A549 (cell line): ENCODE results near the gene PTPRG. TPM values are rescaled to one million over a fixed set of nuclear protein-coding genes. Genes with fewer than 3 reads are reported as not detected.

Source experiments
- ATAC-seq, 2 experiments: fragments of 200-7000 bp in 1 of 2; fragments of >200 bp in 1 of 2; cut with Nextera tagmentation in 1 of 2; cut with Tn5 transposase in 1 of 2; 3 replicates each; pipeline versions ENCODE4 v1.8.0 to v1.9.1; 2018 to 2020; ENCODE audit warnings: mild to moderate bottlenecking in 1 of 2, moderate library complexity in 1 of 2
- CTCF ChIA-PET: fragments of 300-600 bp; sonication (Branson Sonifier 250); formaldehyde crosslinking; extraction: SDS; loops from one replicate; lab custom pipeline; 2021; ENCODE audit warnings: antibody characterized with exemption, inconsistent platforms; lab: Yijun Ruan, JAX
- POLR2A ChIA-PET: fragments of 350-600 bp; formaldehyde crosslinking; extraction: SDS; loops from one replicate; lab custom pipeline; 2021; ENCODE audit warnings: antibody characterized with exemption, inconsistent platforms; lab: Yijun Ruan, JAX
- DNase-seq, 2 experiments: peaks; one replicate each; pipeline versions ENCODE4 v3.0.0 to v3.0.0-alpha.2; 2011 to 2016; ENCODE audit warnings: low read depth in 1 of 2, low spot score in 1 of 2
- FAIRE-seq: peaks from 2 replicates; lab custom pipeline; 2011; peaks lifted over from hg19 to GRCh38; lab: Jason Lieb, UNC
- H3K27ac ChIP-seq, 2 experiments: fragments of >200 bp; sonication (Bioruptor Twin); formaldehyde crosslinking; 3 replicates each; pipeline ENCODE4 v1.5.1; 2016 to 2017
- H3K4me1 ChIP-seq: fragments of >200 bp; sonication (Bioruptor Twin); formaldehyde crosslinking; 3 replicates; pipeline ENCODE4 v1.6.1; 2016
- H3K4me2 ChIP-seq: fragments of >200 bp; sonication (Bioruptor Twin); formaldehyde crosslinking; 3 replicates; pipeline ENCODE4 v1.6.1; 2016
- H3K4me3 ChIP-seq: fragments of >200 bp; sonication (Bioruptor Twin); formaldehyde crosslinking; 3 replicates; pipeline ENCODE4 v1.5.1; 2016
- H3K9me3 ChIP-seq: fragments of >200 bp; sonication (Bioruptor Twin); formaldehyde crosslinking; 3 replicates; pipeline ENCODE4 v1.6.1; 2016
- ATOH8 ChIP-seq: fragments of 250-450 bp; sonication (Bioruptor Pico); IDR thresholded peaks from 2 replicates; pipeline ENCODE4 v1.5.0; 2020; ENCODE audit warnings: low read depth, mild to moderate bottlenecking, moderate library complexity
- BHLHE40 ChIP-seq: IDR thresholded peaks from 2 replicates; pipeline ENCODE4 v1.6.1; 2012; ENCODE audit warnings: low read depth, low read length, inconsistent platforms
- CBX2 ChIP-seq: fragments of 200-600 bp; sonication (generic); IDR thresholded peaks from 2 replicates; pipeline ENCODE4 v1.6.1; 2016; ENCODE audit warnings: low read depth, mild to moderate bottlenecking, borderline replicate concordance
- CTCF ChIP-seq: fragments of >200 bp; sonication (Bioruptor Twin); formaldehyde crosslinking; IDR thresholded peaks from 3 replicates; pipeline ENCODE4 v1.5.1; 2016
- EHF ChIP-seq: fragments of 250-450 bp; sonication (Bioruptor Pico); IDR thresholded peaks from 2 replicates; pipeline ENCODE4 v1.5.0; 2020; ENCODE audit warnings: mild to moderate bottlenecking
- ELK1 ChIP-seq: fragments of 150-350 bp; IDR thresholded peaks from 2 replicates; pipeline ENCODE4 v1.6.1; 2014; ENCODE audit warnings: low read depth, mild to moderate bottlenecking, low read length
- FOSL2 ChIP-seq, 2 experiments: fragments of 450-650 bp in 1 of 2; fragments of >200 bp in 1 of 2; sonication (Bioruptor Twin) in 1 of 2; formaldehyde crosslinking; IDR thresholded peaks; 2 replicates each; pipeline versions ENCODE4 v1.5.0 to v1.6.1; 2016 to 2020; ENCODE audit warnings: mild to moderate bottlenecking in 1 of 2, moderate library complexity in 1 of 2
- FOXS1 ChIP-seq: fragments of 250-450 bp; sonication (Bioruptor Pico); IDR thresholded peaks from 2 replicates; pipeline ENCODE4 v1.5.0; 2020; ENCODE audit warnings: mild to moderate bottlenecking, moderate library complexity
- GATA3 ChIP-seq: IDR thresholded peaks from 2 replicates; pipeline ENCODE4 v1.6.1; 2012; ENCODE audit warnings: borderline replicate concordance
- HOXB13 ChIP-seq: fragments of 250-450 bp; sonication (Bioruptor Pico); IDR thresholded peaks from 2 replicates; pipeline ENCODE4 v1.5.0; 2020; ENCODE audit warnings: low read depth, mild to moderate bottlenecking, moderate library complexity
- JUNB ChIP-seq: fragments of >200 bp; sonication (Bioruptor Twin); formaldehyde crosslinking; IDR thresholded peaks from 2 replicates; pipeline ENCODE4 v1.6.1; 2016
- KDM5A ChIP-seq: fragments of 200-600 bp; sonication (generic); IDR thresholded peaks from 2 replicates; pipeline ENCODE4 v1.6.1; 2016; ENCODE audit warnings: antibody characterized with exemption, mild to moderate bottlenecking
- MAX ChIP-seq: IDR thresholded peaks from 2 replicates; pipeline ENCODE4 v1.6.1; 2012
- NR3C1 ChIP-seq: fragments of >200 bp; sonication (Bioruptor Twin); formaldehyde crosslinking; IDR thresholded peaks from 3 replicates; pipeline ENCODE4 v1.6.1; 2017
- RAD21 ChIP-seq, 2 experiments: fragments of >200 bp in 1 of 2; sonication (Bioruptor Twin) in 1 of 2; formaldehyde crosslinking in 1 of 2; IDR thresholded peaks in 1 of 2; conservative IDR thresholded peaks in 1 of 2; 2 replicates in 1 of 2; 3 replicates in 1 of 2; pipeline ENCODE4 v1.6.1; 2012 to 2018; ENCODE audit warnings: inconsistent platforms in 1 of 2
- SREBF2 ChIP-seq: fragments of 450-650 bp; IDR thresholded peaks from 2 replicates; pipeline ENCODE4 v1.6.1; 2014; ENCODE audit warnings: mild to moderate bottlenecking, moderate library complexity
- ZFP36 ChIP-seq: fragments of 450-650 bp; IDR thresholded peaks from 2 replicates; pipeline ENCODE4 v1.6.1; 2014; ENCODE audit warnings: borderline replicate concordance; ENCODE audit not compliant: partially characterized antibody
- WGBS: methylation state at CpG from one replicate; pipeline ENCODE4 v1.1.6; 2017; ENCODE audit errors: missing lambda C conversion rate; 5-methylcytosine and 5-hydroxymethylcytosine counted together
- polyA plus RNA-seq, 4 experiments: library from polyadenylated mRNA; depleted of rRNA in 3 of 4; stranded (reverse); fragments of >200 nt; fragmentation: RNase III in 1 of 4; extraction: RNeasy Plus Mini Kit Qiagen cat#74134 plus additional on column Dnase treatment in 1 of 4; gene quantifications; 2 replicates in 3 of 4; 3 replicates in 1 of 4; pipeline ENCODE4 v1.2.3, GENCODE V29; 2011 to 2017

PTPRG gene
- polyA plus RNA-seq, 2 of the 4 experiments (the other 2 are of a cell fraction): 4.5 to 4.8 TPM

- no peaks in the 10 kb centered on the region for H3K4me1 ChIP-seq
- no peak overlapping the region for H3K4me3 ChIP-seq
- WGBS: 36% methylated on average over 6 of the region's 6 CpGs
- no peak overlapping the region for H3K4me2 ChIP-seq
- no peak for ATAC-seq
- TF ChIP-seq ELK1: no peak
- no peak for TF ChIP-seq FOXS1 (CRISPR knock-in tag)
- TF ChIP-seq ATOH8 (CRISPR knock-in tag): no peak
- TF ChIP-seq JUNB: no peak
- TF ChIP-seq CBX2: no peak
- TF ChIP-seq KDM5A: no peak
- TF ChIP-seq HOXB13 (CRISPR knock-in tag): no peak
- no peak for TF ChIP-seq BHLHE40
- TF ChIP-seq RAD21 (conservative IDR thresholded peaks at IDR 0.05 in 1 of 2, IDR thresholded peaks at IDR 0.05 in 1 of 2): no peak
- TF ChIP-seq GATA3: no peak
- no peak for TF ChIP-seq FOSL2 (IDR thresholded peaks at IDR 0.05)
- no peak for TF ChIP-seq FOSL2 (CRISPR knock-in tag; IDR thresholded peaks at IDR 0.05)
- no peak for TF ChIP-seq MAX
- CTCF ChIA-PET: no interaction called here
- H3K9me3 ChIP-seq: no peaks in the 10 kb centered on the region
- POLR2A ChIA-PET: no interaction called here
- no peak for FAIRE-seq
- no peak overlapping the region for H3K27ac ChIP-seq
- DNase-seq: no peak
Observed at GRCh38 chr3:62143843-62144450, 582.6 kb downstream of the PTPRG start.

GRCh38 chr3:62144482-62144881 lies 583.1 kb downstream of the PTPRG start:
- DNase-seq: no peak
- WGBS: 36% methylated on average over 4 of the region's 4 CpGs
- no peaks in the 10 kb centered on the region for H3K9me3 ChIP-seq
- no peaks in the 10 kb centered on the region for H3K4me1 ChIP-seq
- TF ChIP-seq NR3C1 (no peak), CTCF (no peak), SREBF2 (no peak), ZFP36 (no peak), EHF (CRISPR knock-in tag) (no peak), ELK1 (no peak)
- FAIRE-seq: no peak
- H3K27ac ChIP-seq: no peak overlapping the region
- ChIA-PET POLR2A (no interaction called here), CTCF (no interaction called here)
- no peak overlapping the region for H3K4me3 ChIP-seq
- ATAC-seq: no peak
- H3K4me2 ChIP-seq: no peak overlapping the region
